HEK293 (cell line): ENCODE results near the gene LAMA2.

Source experiments
- CTCF ChIA-PET: fragments of 350-600 bp; formaldehyde crosslinking; extraction: SDS; loops from one replicate; lab custom pipeline; 2021; ENCODE audit warnings: antibody characterized with exemption; lab: Yijun Ruan, JAX
- POLR2A ChIA-PET: fragments of 300-600 bp; formaldehyde crosslinking; extraction: SDS; loops from one replicate; lab custom pipeline; 2020; ENCODE audit warnings: antibody characterized with exemption, inconsistent platforms; lab: Yijun Ruan, JAX
- H3K27ac ChIP-seq: fragments of 200-500 bp; sonication (Bioruptor generic); 2 replicates; pipeline ENCODE4 v1.5.1; 2014; ENCODE audit warnings: low read depth, low read length, control low read depth, inconsistent platforms; ENCODE audit errors: extremely low read depth
- H3K36me3 ChIP-seq, 2 experiments: fragments of 200-500 bp in 1 of 2; sonication (Bioruptor generic) in 1 of 2; 1 replicate in 1 of 2; 2 replicates in 1 of 2; pipeline ENCODE4 v1.5.1; 2014 to 2017; ENCODE audit warnings: inconsistent platforms in 2 of 2, low read length in 2 of 2; ENCODE audit not compliant: control insufficient read depth in 2 of 2, insufficient read depth in 1 of 2
- H3K4me1 ChIP-seq: fragments of 200-500 bp; sonication (Bioruptor generic); 2 replicates; pipeline ENCODE4 v1.5.1; 2014; ENCODE audit warnings: mild to moderate bottlenecking, low read length, inconsistent platforms; ENCODE audit not compliant: control insufficient read depth, insufficient read depth
- H3K4me3 ChIP-seq: 2 replicates; pipeline ENCODE4 v1.5.1; 2011; ENCODE audit warnings: low read depth, mild to moderate bottlenecking, control low read depth, low read length, moderate library complexity
- H3K9me3 ChIP-seq: fragments of 200-500 bp; sonication (Bioruptor generic); 2 replicates; pipeline ENCODE4 v1.5.1; 2014; ENCODE audit warnings: low read depth, low read length, inconsistent platforms; ENCODE audit not compliant: control insufficient read depth, insufficient read depth
- KLF17 ChIP-seq: fragments of 450-650 bp; formaldehyde crosslinking; IDR thresholded peaks from 2 replicates; pipeline ENCODE4 v1.5.1; 2016; ENCODE audit warnings: missing biosample characterization, missing genetic modification characterization
- KLF8 ChIP-seq: fragments of 450-650 bp; formaldehyde crosslinking; IDR thresholded peaks from 2 replicates; pipeline ENCODE4 v1.5.1; 2016; ENCODE audit warnings: missing biosample characterization, missing genetic modification characterization
- MEIS1 ChIP-seq: sonication (generic); formaldehyde crosslinking; IDR thresholded peaks from 2 replicates; pipeline ENCODE4 v1.8.1; 2022; ENCODE audit warnings: missing genetic modification reagents, mild to moderate bottlenecking, borderline replicate concordance
- SP2 ChIP-seq: fragments of 450-650 bp; formaldehyde crosslinking; IDR thresholded peaks from 2 replicates; pipeline ENCODE4 v1.5.1; 2016; ENCODE audit warnings: missing biosample characterization, missing genetic modification characterization
- TCF7L2 ChIP-seq: IDR thresholded peaks from 2 replicates; pipeline ENCODE4 v1.6.1; 2011; ENCODE audit warnings: low read depth, mild to moderate bottlenecking, inconsistent platforms, low read length, moderate library complexity, borderline replicate concordance
- YY1 ChIP-seq: fragments of 450-650 bp; formaldehyde crosslinking; IDR thresholded peaks from 2 replicates; pipeline ENCODE4 v1.5.1; 2018; ENCODE audit warnings: missing biosample characterization, missing genetic modification characterization
- YY2 ChIP-seq: fragments of 450-650 bp; formaldehyde crosslinking; IDR thresholded peaks from 2 replicates; pipeline ENCODE4 v1.5.1; 2016; ENCODE audit warnings: missing biosample characterization, missing genetic modification characterization
- ZBTB48 ChIP-seq: fragments of 450-650 bp; formaldehyde crosslinking; IDR thresholded peaks from 2 replicates; pipeline ENCODE4 v1.5.1; 2016; ENCODE audit warnings: missing biosample characterization, missing genetic modification characterization
- ZBTB8A ChIP-seq: fragments of 450-650 bp; formaldehyde crosslinking; IDR thresholded peaks from 2 replicates; pipeline ENCODE4 v1.5.1; 2016; ENCODE audit warnings: missing biosample characterization, missing genetic modification characterization
- ZNF114 ChIP-seq: fragments of 450-650 bp; formaldehyde crosslinking; IDR thresholded peaks from 2 replicates; pipeline ENCODE4 v1.5.0; 2017; ENCODE audit warnings: missing biosample characterization, missing genetic modification characterization
- ZNF148 ChIP-seq: fragments of 450-650 bp; formaldehyde crosslinking; IDR thresholded peaks from 2 replicates; pipeline ENCODE4 v1.5.0; 2017; ENCODE audit warnings: missing biosample characterization, missing genetic modification characterization, borderline replicate concordance
- ZNF211 ChIP-seq: fragments of 450-650 bp; formaldehyde crosslinking; IDR thresholded peaks from 2 replicates; pipeline ENCODE4 v1.5.1; 2016; ENCODE audit warnings: low read depth, missing biosample characterization, missing genetic modification characterization
- ZNF223 ChIP-seq: fragments of 450-650 bp; formaldehyde crosslinking; IDR thresholded peaks from 2 replicates; pipeline ENCODE4 v1.5.1; 2016; ENCODE audit warnings: missing biosample characterization, missing genetic modification characterization
- ZNF23 ChIP-seq: fragments of 450-650 bp; formaldehyde crosslinking; IDR thresholded peaks from 2 replicates; pipeline ENCODE4 v1.5.1; 2016; ENCODE audit warnings: missing biosample characterization, missing genetic modification characterization, borderline replicate concordance
- ZNF26 ChIP-seq: fragments of 450-650 bp; formaldehyde crosslinking; IDR thresholded peaks from 2 replicates; pipeline ENCODE4 v1.5.1; 2016; ENCODE audit warnings: missing biosample characterization, missing genetic modification characterization
- ZNF501 ChIP-seq: fragments of 450-650 bp; formaldehyde crosslinking; IDR thresholded peaks from 2 replicates; pipeline ENCODE4 v1.5.1; 2016; ENCODE audit warnings: missing biosample characterization, missing genetic modification characterization
- ZNF521 ChIP-seq: fragments of 450-650 bp; formaldehyde crosslinking; IDR thresholded peaks from 2 replicates; pipeline ENCODE4 v1.5.1; 2017; ENCODE audit warnings: missing biosample characterization, mild to moderate bottlenecking, missing genetic modification characterization
- ZNF623 ChIP-seq: fragments of 450-650 bp; formaldehyde crosslinking; IDR thresholded peaks from 2 replicates; pipeline ENCODE4 v1.5.1; 2016; ENCODE audit warnings: missing biosample characterization, missing genetic modification characterization
- TF ChIP-seq, protein P1 (sequence below): fragments of 450-650 bp; formaldehyde crosslinking; IDR thresholded peaks from 2 replicates; pipeline ENCODE4 v1.5.1; 2016; ENCODE audit warnings: missing biosample characterization, missing genetic modification characterization
- TF ChIP-seq, protein P2 (sequence below): fragments of 450-650 bp; formaldehyde crosslinking; optimal IDR thresholded peaks from 2 replicates; pipeline ENCODE3; 2016; ENCODE audit warnings: missing biosample characterization, mild to moderate bottlenecking, missing genetic modification characterization
- TF ChIP-seq, protein P3 (sequence below): fragments of 450-650 bp; formaldehyde crosslinking; IDR thresholded peaks from 2 replicates; pipeline ENCODE4 v1.5.1; 2016; ENCODE audit warnings: missing biosample characterization, missing genetic modification characterization, borderline replicate concordance

The LAMA2 gene

GRCh38 chr6:129495652-129496051, 612.7 kb downstream of the LAMA2 start (continued):
- no peak for TF ChIP-seq ZNF148 (tag by site-specific recombination)
- TF ChIP-seq, protein P1, sequence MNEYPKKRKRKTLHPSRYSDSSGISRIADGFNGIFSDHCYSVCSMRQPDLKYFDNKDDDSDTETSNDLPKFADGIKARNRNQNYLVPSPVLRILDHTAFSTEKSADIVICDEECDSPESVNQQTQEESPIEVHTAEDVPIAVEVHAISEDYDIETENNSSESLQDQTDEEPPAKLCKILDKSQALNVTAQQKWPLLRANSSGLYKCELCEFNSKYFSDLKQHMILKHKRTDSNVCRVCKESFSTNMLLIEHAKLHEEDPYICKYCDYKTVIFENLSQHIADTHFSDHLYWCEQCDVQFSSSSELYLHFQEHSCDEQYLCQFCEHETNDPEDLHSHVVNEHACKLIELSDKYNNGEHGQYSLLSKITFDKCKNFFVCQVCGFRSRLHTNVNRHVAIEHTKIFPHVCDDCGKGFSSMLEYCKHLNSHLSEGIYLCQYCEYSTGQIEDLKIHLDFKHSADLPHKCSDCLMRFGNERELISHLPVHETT: no peak
- TF ChIP-seq, protein P2, sequence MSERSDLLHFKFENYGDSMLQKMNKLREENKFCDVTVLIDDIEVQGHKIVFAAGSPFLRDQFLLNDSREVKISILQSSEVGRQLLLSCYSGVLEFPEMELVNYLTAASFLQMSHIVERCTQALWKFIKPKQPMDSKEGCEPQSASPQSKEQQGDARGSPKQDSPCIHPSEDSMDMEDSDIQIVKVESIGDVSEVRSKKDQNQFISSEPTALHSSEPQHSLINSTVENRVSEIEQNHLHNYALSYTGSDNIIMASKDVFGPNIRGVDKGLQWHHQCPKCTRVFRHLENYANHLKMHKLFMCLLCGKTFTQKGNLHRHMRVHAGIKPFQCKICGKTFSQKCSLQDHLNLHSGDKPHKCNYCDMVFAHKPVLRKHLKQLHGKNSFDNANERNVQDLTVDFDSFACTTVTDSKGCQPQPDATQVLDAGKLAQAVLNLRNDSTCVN (tag by site-specific recombination): no peak

GRCh38 chr6:129497481-129498441, 614.8 kb downstream of the LAMA2 start:
- no peaks in the 10 kb centered on the region for H3K36me3 ChIP-seq
- TF ChIP-seq, protein P3, sequence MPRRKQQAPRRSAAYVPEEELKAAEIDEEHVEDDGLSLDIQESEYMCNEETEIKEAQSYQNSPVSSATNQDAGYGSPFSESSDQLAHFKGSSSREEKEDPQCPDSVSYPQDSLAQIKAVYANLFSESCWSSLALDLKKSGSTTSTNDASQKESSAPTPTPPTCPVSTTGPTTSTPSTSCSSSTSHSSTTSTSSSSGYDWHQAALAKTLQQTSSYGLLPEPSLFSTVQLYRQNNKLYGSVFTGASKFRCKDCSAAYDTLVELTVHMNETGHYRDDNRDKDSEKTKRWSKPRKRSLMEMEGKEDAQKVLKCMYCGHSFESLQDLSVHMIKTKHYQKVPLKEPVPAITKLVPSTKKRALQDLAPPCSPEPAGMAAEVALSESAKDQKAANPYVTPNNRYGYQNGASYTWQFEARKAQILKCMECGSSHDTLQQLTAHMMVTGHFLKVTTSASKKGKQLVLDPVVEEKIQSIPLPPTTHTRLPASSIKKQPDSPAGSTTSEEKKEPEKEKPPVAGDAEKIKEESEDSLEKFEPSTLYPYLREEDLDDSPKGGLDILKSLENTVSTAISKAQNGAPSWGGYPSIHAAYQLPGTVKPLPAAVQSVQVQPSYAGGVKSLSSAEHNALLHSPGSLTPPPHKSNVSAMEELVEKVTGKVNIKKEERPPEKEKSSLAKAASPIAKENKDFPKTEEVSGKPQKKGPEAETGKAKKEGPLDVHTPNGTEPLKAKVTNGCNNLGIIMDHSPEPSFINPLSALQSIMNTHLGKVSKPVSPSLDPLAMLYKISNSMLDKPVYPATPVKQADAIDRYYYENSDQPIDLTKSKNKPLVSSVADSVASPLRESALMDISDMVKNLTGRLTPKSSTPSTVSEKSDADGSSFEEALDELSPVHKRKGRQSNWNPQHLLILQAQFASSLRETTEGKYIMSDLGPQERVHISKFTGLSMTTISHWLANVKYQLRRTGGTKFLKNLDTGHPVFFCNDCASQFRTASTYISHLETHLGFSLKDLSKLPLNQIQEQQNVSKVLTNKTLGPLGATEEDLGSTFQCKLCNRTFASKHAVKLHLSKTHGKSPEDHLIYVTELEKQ (tag by site-specific recombination): no peak
- TF ChIP-seq ZNF23: no peak
- TF ChIP-seq TCF7L2: no peak
- TF ChIP-seq YY2: no peak
- TF ChIP-seq ZBTB8A: no peak
- TF ChIP-seq ZNF623 (tag by site-specific recombination): no peak
- TF ChIP-seq YY1 (tag by site-specific recombination): no peak
- TF ChIP-seq KLF8 (tag by site-specific recombination): no peak
- no peak for TF ChIP-seq ZBTB48 (tag by site-specific recombination)
- no peak for TF ChIP-seq ZNF223 (tag by site-specific recombination)
- TF ChIP-seq ZNF114 (tag by site-specific recombination): no peak
- TF ChIP-seq SP2 (tag by site-specific recombination): no peak
- no peak for TF ChIP-seq MEIS1 (CRISPR knock-in tag)
- no peak for TF ChIP-seq ZNF501 (tag by site-specific recombination)
- no peak for TF ChIP-seq ZNF211
- no peak for TF ChIP-seq ZNF521 (tag by site-specific recombination)
- TF ChIP-seq KLF17 (tag by site-specific recombination): no peak
- no peak for TF ChIP-seq ZNF26 (tag by site-specific recombination)
- peaks cover 3% of the 10 kb centered on the region; the same call in 1 of the 2 replicates for H3K4me1 ChIP-seq
- ChIA-PET POLR2A (no interaction called here), CTCF (interaction anchor here (0.6 to 7.3 kb wide), 24 partner anchors 12 to 1218 kb away, joined by 3 to 113 read pairs (median 5); no protein-coding TSS in a partner anchor)
- H3K9me3 ChIP-seq: no peaks in the 10 kb centered on the region
- no peak overlapping the region for H3K27ac ChIP-seq
- H3K4me3 ChIP-seq: no peak overlapping the region
